Ishikawa (cell line): ENCODE data around the gene DHX30.

Source experiments
- CREB1 ChIP-seq: IDR thresholded peaks from 2 replicates; pipeline ENCODE4 v1.6.1; 2012; ENCODE audit warnings: low read depth
- RAD21 ChIP-seq: IDR thresholded peaks from 2 replicates; pipeline ENCODE4 v1.6.1; 2012; ENCODE audit warnings: low read depth
- TAF1 ChIP-seq: IDR thresholded peaks from 2 replicates; pipeline ENCODE4 v1.6.1; 2012; ENCODE audit warnings: low read depth, mild to moderate bottlenecking
- YY1 ChIP-seq: IDR thresholded peaks from 2 replicates; pipeline ENCODE4 v1.6.1; 2012; ENCODE audit warnings: low read depth
- ZBTB7A ChIP-seq: IDR thresholded peaks from 2 replicates; pipeline ENCODE4 v1.6.1; 2012; ENCODE audit warnings: low read depth
- TF ChIP-seq, protein P1 (sequence below): IDR thresholded peaks from 2 replicates; pipeline ENCODE4 v1.6.1; 2012; ENCODE audit warnings: low read depth, mild to moderate bottlenecking
- TF ChIP-seq, protein P2 (sequence below): IDR thresholded peaks from 2 replicates; pipeline ENCODE4 v1.6.1; 2012
- TF ChIP-seq, protein P3 (sequence below): IDR thresholded peaks from 2 replicates; pipeline ENCODE4 v1.6.1; 2012

DNA sequence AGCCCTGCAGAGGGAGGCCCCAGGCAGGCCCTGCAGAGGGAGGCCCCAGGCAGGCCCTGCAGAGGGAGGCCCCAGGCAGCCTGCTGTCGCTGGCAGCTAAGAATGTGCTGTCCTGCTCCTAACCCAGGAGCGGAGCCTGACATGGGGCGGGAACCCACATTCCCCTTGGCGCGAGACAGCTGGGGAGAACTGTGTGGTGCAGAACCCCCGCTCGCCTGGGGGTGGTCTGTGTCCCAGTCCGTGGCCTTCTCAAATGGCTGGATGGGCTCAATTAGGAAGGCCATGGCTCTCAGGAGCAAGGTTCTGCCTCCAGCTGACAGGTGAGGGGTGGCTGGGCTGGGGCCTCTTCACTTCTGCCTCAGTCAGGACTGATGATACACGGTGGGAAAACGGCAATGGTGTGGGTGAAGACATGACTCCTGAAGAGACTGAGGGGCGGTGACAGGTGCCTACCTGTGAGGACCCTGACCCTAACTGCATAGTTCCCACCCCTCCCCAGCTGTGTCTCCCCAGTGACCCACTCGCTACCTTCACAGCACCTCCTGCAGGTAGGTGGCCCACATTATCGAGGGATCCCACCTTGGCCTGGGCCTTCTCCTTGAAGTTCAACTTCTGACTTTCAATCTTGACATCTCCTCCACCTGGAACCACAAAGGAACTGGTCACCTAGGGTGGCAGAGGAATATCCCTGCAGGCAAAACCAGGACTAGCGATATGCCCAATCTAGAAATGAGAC is 52.0 kb downstream of the DHX30 start:
- TF ChIP-seq RAD21 (no peak), ZBTB7A (no peak), YY1 (no peak), TAF1 (no peak), CREB1 (no peak)
- TF ChIP-seq, protein P1, sequence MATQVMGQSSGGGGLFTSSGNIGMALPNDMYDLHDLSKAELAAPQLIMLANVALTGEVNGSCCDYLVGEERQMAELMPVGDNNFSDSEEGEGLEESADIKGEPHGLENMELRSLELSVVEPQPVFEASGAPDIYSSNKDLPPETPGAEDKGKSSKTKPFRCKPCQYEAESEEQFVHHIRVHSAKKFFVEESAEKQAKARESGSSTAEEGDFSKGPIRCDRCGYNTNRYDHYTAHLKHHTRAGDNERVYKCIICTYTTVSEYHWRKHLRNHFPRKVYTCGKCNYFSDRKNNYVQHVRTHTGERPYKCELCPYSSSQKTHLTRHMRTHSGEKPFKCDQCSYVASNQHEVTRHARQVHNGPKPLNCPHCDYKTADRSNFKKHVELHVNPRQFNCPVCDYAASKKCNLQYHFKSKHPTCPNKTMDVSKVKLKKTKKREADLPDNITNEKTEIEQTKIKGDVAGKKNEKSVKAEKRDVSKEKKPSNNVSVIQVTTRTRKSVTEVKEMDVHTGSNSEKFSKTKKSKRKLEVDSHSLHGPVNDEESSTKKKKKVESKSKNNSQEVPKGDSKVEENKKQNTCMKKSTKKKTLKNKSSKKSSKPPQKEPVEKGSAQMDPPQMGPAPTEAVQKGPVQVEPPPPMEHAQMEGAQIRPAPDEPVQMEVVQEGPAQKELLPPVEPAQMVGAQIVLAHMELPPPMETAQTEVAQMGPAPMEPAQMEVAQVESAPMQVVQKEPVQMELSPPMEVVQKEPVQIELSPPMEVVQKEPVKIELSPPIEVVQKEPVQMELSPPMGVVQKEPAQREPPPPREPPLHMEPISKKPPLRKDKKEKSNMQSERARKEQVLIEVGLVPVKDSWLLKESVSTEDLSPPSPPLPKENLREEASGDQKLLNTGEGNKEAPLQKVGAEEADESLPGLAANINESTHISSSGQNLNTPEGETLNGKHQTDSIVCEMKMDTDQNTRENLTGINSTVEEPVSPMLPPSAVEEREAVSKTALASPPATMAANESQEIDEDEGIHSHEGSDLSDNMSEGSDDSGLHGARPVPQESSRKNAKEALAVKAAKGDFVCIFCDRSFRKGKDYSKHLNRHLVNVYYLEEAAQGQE: no peak
- TF ChIP-seq, protein P2, sequence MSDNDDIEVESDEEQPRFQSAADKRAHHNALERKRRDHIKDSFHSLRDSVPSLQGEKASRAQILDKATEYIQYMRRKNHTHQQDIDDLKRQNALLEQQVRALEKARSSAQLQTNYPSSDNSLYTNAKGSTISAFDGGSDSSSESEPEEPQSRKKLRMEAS: no peak
- TF ChIP-seq, protein P3, sequence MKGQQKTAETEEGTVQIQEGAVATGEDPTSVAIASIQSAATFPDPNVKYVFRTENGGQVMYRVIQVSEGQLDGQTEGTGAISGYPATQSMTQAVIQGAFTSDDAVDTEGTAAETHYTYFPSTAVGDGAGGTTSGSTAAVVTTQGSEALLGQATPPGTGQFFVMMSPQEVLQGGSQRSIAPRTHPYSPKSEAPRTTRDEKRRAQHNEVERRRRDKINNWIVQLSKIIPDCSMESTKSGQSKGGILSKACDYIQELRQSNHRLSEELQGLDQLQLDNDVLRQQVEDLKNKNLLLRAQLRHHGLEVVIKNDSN: no peak
